Neutrophil (primary cell): ENCODE measurements around the gene HRH2.
A peak's percentile ranks its signal among the peaks of the same experiment; 100 is the strongest.

Source experiments
- H3K27ac ChIP-seq: fragments of 200-600 bp; sonication (generic); 2 replicates; pipeline ENCODE4 v1.5.1; 2016; ENCODE audit warnings: mild to moderate bottlenecking, moderate library complexity
- H3K27me3 ChIP-seq: fragments of 200-600 bp; sonication (generic); 2 replicates; pipeline ENCODE4 v1.6.0; 2016; ENCODE audit warnings: mild to moderate bottlenecking
- H3K36me3 ChIP-seq: fragments of 200-600 bp; sonication (generic); 2 replicates; pipeline ENCODE4 v1.5.1; 2017
- H3K4me1 ChIP-seq, 2 experiments: fragments of 200-600 bp in 1 of 2; sonication (generic) in 1 of 2; 1 replicate in 1 of 2; 2 replicates in 1 of 2; pipeline versions ENCODE4 v1.5.1 to v1.6.1; 2013 to 2016; ENCODE audit warnings: low read depth in 1 of 2, low read length in 1 of 2, mild to moderate bottlenecking in 1 of 2, moderate library complexity in 1 of 2; ENCODE audit not compliant: control insufficient read depth in 1 of 2, insufficient read depth in 1 of 2
- H3K4me3 ChIP-seq, 2 experiments: fragments of 200-600 bp in 1 of 2; sonication (generic) in 1 of 2; 1 replicate in 1 of 2; 2 replicates in 1 of 2; pipeline ENCODE4 v1.5.1; 2013 to 2016; ENCODE audit warnings: low read depth in 1 of 2, low read length in 1 of 2, mild to moderate bottlenecking in 1 of 2, moderate library complexity in 1 of 2
- H3K9me3 ChIP-seq: fragments of 200-600 bp; sonication (generic); 2 replicates; pipeline ENCODE4 v1.5.1; 2016
- TF ChIP-seq, protein P1 (sequence below): fragments of 200-600 bp; sonication (generic); IDR thresholded peaks from 2 replicates; pipeline ENCODE4 v1.5.1; 2016; ENCODE audit warnings: antibody characterized with exemption

The HRH2 gene

DNA sequence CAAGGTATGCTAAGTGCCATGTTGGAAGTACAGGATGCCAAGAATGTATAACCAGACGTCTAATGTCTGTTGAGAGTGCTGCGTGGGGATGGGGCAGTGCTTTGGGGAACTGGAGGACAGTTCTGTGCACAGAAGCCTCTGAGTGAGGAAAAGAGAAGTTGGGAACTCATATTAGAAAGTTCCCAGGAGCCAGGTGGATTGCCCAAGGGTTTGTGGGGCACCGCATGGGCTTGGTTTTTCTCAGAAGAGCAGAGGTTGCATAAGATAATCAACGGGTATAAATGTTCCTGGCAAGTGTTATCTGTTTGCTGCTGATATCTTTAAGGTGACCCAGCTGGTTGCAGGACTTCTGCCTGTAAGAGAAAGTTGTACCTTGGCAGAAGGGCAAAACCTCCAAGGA lies 13.1 kb downstream of the HRH2 start:
- H3K4me3 ChIP-seq: peak overlapping the region; percentile 39 to 45
- no peaks in the 10 kb centered on the region for H3K27me3 ChIP-seq
- TF ChIP-seq, protein P1, sequence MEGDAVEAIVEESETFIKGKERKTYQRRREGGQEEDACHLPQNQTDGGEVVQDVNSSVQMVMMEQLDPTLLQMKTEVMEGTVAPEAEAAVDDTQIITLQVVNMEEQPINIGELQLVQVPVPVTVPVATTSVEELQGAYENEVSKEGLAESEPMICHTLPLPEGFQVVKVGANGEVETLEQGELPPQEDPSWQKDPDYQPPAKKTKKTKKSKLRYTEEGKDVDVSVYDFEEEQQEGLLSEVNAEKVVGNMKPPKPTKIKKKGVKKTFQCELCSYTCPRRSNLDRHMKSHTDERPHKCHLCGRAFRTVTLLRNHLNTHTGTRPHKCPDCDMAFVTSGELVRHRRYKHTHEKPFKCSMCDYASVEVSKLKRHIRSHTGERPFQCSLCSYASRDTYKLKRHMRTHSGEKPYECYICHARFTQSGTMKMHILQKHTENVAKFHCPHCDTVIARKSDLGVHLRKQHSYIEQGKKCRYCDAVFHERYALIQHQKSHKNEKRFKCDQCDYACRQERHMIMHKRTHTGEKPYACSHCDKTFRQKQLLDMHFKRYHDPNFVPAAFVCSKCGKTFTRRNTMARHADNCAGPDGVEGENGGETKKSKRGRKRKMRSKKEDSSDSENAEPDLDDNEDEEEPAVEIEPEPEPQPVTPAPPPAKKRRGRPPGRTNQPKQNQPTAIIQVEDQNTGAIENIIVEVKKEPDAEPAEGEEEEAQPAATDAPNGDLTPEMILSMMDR: no peak
- no peaks in the 10 kb centered on the region for H3K36me3 ChIP-seq
- peak overlapping the region; percentile 82 for H3K27ac ChIP-seq
- H3K9me3 ChIP-seq: no peaks in the 10 kb centered on the region
- H3K4me1 ChIP-seq: peaks cover 95 to 100% of the 10 kb centered on the region in 2 experiments

DNA sequence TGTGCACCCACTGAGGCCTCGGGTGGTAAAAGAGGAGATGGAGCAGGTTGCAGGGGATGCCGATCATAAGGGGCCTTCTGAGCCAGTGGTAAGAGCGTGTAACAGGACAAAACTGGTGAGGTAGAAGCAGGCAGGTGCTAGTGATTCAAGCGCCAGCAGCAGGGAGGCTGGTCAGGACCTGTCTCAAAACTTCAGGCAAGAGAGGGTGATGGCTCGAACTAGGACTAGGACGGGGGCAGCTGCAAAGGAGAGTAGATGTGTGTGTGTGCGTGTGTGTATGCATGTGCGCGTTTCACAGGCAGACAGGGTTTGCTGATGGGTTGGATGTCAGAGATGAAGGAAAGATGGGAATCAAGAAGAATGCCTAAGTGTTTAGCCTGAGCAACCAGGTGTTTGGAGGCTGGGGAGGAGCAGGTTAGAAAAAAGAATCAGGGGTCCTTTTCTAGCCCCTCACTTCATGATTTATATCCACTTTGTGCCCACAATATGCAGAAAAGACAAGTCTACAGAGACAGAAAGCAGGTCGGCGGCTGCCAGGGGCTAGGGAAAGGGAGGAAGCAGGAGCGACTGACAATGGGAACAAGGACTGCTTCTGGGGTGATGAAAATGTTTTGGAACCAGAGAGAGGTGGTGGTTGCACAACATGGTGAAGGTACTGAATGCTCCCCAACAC lies 15.2 kb downstream of the HRH2 start:
- H3K27me3 ChIP-seq: no peaks in the 10 kb centered on the region
- H3K4me1 ChIP-seq: peaks cover 98 to 100% of the 10 kb centered on the region in 2 experiments
- peak overlapping the region; percentile 82 for H3K27ac ChIP-seq
- H3K4me3 ChIP-seq: peak overlapping the region; percentile 38 to 39
- no peaks in the 10 kb centered on the region for H3K36me3 ChIP-seq
- TF ChIP-seq, protein P1: no peak
- H3K9me3 ChIP-seq: no peaks in the 10 kb centered on the region

DNA sequence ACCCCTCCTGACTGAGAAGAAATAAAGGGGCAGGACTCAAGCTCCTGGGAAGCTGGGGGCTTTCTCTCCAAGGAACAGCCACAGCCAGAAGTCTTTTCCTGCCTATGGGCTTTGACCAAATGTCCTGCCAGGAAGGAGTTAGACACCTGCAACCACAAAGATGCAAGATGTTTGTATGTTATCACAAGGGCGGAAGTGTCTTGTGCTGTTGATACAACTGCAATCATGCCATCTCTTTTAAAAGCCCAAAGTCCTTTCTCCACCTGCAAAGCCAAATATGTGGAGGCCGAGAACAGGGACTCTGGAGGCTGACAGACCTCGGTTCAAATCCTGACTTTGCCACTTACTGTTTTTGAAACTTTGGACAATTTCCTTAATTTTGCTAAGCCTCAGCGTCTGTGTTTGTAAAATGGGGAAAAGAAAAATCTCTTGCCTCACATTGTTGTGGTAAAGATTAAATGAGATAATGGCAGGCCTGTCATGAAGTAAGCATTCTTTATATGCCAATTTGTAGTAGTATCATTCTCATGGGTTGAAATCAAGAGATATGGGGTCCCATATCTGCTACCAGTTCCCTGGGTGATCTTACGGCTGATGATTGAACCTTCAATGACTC lies 17.0 kb downstream of the HRH2 start:
- no peaks in the 10 kb centered on the region for H3K9me3 ChIP-seq
- H3K4me1 ChIP-seq: peaks cover 100% of the 10 kb centered on the region in 2 experiments
- peak overlapping the region; percentile 38 to 39 for H3K4me3 ChIP-seq
- H3K36me3 ChIP-seq: no peaks in the 10 kb centered on the region
- H3K27ac ChIP-seq: peak overlapping the region; percentile 82
- TF ChIP-seq, protein P1: no peak
- no peaks in the 10 kb centered on the region for H3K27me3 ChIP-seq

DNA sequence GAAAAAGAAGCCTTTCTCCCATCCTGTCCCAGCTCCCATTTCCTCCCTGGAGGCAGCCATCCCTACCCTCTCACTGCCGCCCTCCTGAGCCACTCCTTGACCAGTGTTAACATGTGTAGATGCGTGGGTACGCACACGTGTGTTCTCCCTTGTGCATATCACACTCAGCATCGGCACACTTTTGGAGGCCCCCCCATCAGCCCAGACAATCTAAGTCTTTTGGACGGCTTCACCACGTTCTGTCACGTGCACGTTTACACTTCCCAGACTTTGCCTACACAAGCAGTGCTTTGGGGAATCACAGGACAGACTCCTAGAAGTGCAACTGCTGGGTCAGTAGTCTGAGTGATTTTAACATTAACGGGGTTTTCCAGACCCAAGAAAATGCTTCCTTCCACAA lies 18.0 kb downstream of the HRH2 start:
- no peaks in the 10 kb centered on the region for H3K36me3 ChIP-seq
- no peaks in the 10 kb centered on the region for H3K27me3 ChIP-seq
- H3K27ac ChIP-seq: peak overlapping the region; percentile 82
- TF ChIP-seq, protein P1: no peak
- H3K4me1 ChIP-seq: peaks cover 99 to 100% of the 10 kb centered on the region in 2 experiments
- peak overlapping the region; percentile 21 to 39 for H3K4me3 ChIP-seq
- no peaks in the 10 kb centered on the region for H3K9me3 ChIP-seq

DNA sequence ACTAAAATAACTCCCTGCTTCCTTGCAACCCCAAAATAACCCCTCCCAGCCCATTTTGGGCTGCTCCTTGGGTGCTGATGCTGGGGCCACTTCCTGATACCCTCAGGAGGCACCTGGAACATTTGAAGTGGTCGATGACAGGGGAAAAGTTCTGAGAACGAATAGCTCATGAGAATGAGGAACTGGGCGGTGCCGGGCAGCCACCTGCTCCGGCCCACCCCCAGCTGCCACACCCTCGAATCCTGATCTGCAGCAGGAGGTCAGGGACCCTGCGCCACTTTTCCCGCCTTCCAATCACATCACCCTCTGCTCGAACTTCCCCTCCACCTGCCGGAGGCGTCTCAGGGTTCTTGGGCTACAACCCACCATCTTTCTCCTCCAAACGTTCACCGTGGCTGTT lies 19.7 kb downstream of the HRH2 start:
- Histone ChIP-seq H3K27me3 (no peaks in the 10 kb centered on the region), H3K4me1 (peaks cover 91 to 95% of the 10 kb centered on the region in 2 experiments), H3K4me3 (peak overlapping the region; percentile 41 to 45), H3K9me3 (no peaks in the 10 kb centered on the region), H3K36me3 (peaks cover 2% of the 10 kb centered on the region), H3K27ac (peak overlapping the region; percentile 82)
- TF ChIP-seq, protein P1: no peak
